ENCODE data around the gene OLFML2A.

DNA sequence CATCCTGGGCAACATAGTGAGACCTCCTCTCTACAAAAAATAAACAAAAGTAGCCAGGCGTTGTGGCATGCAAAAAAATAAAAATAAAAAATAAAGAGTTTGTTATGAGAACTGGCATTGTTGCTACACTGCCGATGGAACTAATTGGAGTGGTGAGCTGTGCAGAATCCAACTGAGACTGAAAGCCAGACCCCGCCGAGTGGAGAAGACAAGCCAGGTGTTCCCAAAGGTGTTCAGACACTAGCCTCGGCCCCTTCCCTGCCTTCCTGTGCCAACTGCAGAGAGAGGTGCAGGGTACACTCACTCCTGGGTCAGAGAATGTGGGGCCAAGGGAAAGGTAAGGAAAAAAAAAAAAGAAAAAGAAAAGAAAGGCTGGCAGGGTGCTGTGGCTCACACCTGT, 38.7 kb downstream of the OLFML2A start:
- TF ChIP-seq POLR2A (IDR thresholded peaks at IDR 0.05) = no peak
- TF ChIP-seq, protein P1, sequence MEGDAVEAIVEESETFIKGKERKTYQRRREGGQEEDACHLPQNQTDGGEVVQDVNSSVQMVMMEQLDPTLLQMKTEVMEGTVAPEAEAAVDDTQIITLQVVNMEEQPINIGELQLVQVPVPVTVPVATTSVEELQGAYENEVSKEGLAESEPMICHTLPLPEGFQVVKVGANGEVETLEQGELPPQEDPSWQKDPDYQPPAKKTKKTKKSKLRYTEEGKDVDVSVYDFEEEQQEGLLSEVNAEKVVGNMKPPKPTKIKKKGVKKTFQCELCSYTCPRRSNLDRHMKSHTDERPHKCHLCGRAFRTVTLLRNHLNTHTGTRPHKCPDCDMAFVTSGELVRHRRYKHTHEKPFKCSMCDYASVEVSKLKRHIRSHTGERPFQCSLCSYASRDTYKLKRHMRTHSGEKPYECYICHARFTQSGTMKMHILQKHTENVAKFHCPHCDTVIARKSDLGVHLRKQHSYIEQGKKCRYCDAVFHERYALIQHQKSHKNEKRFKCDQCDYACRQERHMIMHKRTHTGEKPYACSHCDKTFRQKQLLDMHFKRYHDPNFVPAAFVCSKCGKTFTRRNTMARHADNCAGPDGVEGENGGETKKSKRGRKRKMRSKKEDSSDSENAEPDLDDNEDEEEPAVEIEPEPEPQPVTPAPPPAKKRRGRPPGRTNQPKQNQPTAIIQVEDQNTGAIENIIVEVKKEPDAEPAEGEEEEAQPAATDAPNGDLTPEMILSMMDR (IDR thresholded peaks at IDR 0.05) = no peak

Measured in upper lobe of left lung (tissue), 4 donors.